Left forelimb (tissue), 1 donor: Measurements from ENCODE around the gene HERPUD2.
A peak's percentile ranks its signal among the peaks of the same experiment; 100 is the strongest.

Experiments
- DNase-seq: peaks from one replicate; pipeline ENCODE4 v3.0.0-alpha.2; 2018; ENCODE audit warnings: low spot score

Gene HERPUD2

GRCh38 chr7:35694784-35695472 is at the start of gene HERPUD2:
Gene HERPUD2 (minus strand): TSS chr7:35695135. CDS start chr7:35694330, 805 bp downstream.
- peak; percentile 97 for DNase-seq

GRCh38 chr7:35738889-35739288 is 44.0 kb upstream of the HERPUD2 start:
- no peak for DNase-seq

- DNase-seq = no peak
These were observed 41.8 kb upstream of the HERPUD2 start for GRCh38 chr7:35736725-35737124.

DNA sequence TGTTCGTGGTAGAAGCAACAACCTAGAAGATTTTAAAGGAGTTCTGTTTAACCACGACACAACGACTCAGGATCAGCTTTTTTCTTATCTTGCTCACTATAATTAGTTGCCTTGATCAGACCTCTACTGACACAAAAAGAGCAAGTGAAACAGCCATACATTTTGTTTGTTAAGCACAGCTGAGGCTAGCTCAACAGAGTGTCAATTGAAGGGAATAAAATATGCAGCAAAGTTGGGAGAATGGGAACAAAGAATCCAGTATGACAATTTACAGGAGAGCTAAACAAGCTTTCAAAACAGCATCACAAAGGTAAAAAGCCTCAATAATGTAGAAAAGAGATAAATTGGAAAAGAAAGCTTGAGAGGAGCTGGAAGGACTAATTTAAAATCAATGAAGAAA is 40.5 kb upstream of the HERPUD2 start:
- no peak for DNase-seq

DNA sequence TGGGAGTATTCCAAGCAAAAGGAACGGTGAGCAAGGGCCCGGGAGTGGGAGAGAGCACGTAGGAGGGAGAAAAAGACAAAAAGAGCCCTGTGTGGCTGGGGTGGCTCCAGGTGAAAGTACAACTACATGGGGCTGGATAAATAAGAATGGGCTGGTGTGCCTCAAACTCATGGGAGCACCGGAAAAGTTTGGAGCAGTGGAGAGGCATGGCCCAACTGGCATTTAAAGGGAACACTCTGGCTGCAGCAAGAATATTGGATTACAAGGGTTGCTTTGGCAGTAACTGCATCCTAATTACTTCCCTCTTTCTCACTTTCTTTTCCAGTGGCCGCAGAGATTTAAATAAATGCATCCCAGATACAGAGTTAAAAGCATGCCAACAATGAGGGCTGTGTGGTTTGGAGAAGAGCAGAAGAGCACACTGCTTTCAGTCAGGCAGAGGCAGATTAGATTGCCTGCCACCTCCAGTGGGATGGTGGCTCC is 39.1 kb upstream of the HERPUD2 start:
- no peak for DNase-seq

GRCh38 chr7:35731349-35731748 is 36.4 kb upstream of the HERPUD2 start:
- no peak for DNase-seq

DNA sequence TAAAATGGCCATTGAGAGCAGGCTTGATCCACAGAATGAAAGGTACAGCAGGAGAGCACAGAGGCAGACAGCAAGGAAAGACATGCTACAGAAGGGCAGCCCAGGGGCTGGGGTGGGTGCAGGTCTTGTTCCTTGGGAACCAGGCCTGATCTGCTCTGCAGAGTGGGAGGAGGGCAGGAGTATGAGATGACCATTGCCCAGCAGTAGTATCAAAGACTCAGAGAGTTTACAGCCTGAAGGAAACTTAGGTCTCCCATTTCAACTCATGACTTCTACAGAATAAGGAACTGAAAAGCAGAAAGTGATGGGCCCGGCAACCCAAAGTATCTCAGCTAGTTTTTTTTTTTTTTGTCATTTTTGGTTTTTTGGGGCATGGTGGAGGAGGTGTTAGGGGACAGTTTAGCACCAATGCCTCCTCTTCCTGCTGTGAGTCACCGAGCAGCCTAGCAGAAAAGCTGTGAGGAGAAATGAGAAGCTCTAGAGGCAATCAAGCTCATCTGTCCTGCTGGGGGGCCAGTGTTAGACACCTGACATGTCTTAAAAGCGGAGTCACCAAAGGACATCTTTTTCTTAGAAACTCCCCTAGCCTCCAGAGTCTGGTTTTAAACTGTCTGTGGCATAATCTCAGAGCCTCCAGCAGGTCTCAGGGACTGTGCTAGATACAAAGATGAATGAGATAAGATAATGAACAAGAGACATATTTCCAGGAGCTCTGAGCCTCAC is 34.3 kb upstream of the HERPUD2 start:
- DNase-seq = no peak

GRCh38 chr7:35728412-35729060 is 33.6 kb upstream of the HERPUD2 start:
- DNase-seq = no peak

GRCh38 chr7:35727571-35727970 is 32.6 kb upstream of the HERPUD2 start:
- no peak for DNase-seq

DNA sequence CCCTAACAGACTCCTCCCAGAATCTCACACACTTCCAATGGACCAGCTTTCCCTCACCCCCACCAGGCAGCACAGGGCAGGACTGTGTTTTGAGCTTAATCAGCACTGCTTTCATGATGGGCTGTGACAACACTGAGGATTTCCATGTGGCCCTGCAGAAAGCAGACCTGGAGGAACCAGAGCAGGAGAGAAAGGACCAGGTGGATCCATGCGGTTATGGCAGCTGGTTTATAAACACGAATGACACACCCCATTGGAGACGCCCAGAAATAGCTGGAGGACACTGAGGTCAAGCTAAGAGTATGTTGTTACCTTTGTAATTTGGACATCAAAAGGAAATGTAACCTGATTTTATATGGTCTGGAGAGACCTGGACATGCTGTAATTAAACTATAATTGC is 31.7 kb upstream of the HERPUD2 start:
- no peak for DNase-seq

- DNase-seq = no peak
These were observed 30.3 kb upstream of the HERPUD2 start for GRCh38 chr7:35725280-35725680.

DNA sequence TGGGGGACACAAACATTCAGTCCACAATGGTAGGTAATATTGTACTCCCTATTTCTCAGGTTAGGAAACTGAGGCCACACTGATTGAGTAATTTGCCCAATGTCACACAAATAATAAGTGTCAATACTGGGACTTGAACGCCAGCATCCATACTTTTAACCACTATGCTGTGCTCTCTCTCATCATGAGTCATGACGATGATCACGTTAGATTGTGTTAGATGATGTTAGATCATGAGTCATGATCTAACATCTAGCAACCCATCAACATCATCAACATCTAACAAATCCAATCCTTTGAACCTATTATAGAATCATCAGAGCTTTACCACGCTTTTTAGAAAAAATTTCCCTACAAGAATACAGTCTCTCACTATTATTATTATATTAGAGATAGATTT is 28.1 kb upstream of the HERPUD2 start:
- DNase-seq = no peak

- DNase-seq = no peak
These were observed 27.3 kb upstream of the HERPUD2 start for GRCh38 chr7:35722054-35722849.

GRCh38 chr7:35721288-35721687 is 26.4 kb upstream of the HERPUD2 start:
- no peak for DNase-seq

DNA sequence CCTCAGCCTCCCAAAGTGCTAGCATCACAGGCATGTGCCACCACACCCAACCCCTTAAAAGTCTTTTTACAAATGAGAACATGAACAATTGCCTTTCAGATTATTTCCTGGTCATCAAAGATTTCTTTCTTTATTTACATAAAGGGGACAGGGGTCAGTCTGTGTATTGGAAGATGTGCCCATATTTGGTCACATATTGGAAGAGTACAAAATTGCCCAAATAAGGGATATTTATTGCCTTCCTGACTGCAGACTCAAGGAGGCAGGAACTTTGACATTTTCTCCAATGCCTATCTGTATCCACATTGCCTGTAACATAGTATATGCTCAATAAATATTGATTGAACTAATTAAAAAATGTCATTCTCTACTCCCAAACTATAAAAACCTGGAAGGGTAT is 25.9 kb upstream of the HERPUD2 start:
- no peak for DNase-seq

DNA sequence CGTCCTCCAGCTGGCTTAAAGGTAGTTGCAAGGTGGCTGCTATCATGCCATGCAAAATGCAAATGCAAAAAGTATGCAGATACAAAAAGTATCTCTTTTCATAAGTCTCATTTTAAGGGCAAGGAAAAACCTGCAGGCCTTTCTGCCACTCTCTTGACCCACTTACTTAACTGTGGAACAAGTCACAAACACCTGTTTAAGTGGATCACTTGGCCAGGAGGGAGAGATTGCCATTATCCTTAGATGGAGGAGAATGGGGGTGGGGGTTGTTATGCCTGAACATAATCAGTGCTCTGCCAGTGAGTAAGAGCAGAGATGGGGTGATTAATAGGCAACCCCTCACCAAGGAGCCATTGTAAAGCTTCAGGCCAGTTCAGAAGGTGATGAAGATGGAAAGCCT is 25.1 kb upstream of the HERPUD2 start:
- no peak for DNase-seq

DNA sequence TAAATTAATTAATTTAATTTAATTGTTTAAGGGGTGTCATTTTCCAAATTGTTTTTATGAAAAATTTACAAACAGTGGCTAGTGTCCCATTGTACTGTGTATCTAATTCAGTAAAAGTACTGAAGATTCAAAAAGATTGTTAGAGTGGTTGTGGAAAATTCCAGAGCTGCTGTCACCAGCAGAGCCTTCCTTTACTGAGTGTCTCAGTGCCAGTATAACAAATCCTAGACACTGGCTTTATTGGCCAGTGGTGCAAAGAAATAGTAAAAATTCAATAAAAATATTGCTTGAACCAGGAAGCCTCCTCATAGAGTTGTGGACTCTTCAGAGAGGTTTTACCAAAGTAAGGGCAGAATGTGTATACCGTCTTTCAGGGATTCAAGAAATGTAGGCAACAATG is 23.1 kb upstream of the HERPUD2 start:
- no peak for DNase-seq

DNA sequence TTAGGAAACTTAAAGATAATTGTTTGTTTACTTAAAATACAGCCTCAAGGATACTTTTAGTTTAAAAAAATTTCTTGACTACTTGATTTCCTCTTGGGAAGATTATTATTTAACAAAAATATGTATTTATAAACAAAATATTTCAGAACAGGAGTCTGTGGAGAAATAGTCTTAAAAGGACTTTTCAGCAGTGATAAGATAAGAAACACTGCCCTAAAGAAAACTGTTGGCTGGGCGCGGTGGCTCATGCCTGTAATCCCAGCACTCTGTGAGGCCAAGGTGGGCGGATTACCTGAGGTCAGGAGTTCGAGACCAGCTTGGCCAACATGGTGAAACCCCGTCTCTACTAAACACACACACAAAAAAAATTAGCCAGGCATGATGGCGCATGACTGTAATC is 22.6 kb upstream of the HERPUD2 start:
- no peak for DNase-seq

DNA sequence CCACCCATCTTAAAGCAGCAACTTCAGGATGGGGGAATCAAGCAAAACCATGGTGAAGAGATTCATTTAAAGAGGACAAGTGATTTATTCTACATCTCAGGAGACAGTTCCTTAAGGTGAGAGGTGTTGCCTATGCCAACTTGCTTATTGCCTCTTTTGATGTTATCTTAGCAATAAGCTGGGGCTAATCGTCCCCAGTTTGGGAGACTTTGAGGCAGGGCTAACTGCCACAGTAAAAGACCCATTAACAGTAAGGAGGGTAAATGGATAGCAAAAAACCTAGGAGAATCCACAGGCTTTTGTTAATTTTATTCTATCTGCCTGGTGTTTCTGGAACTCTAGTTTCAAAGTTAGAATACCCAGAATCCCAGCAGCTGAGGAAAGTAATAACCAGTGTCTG is 22.1 kb upstream of the HERPUD2 start:
- no peak for DNase-seq

GRCh38 chr7:35716038-35716803 is 21.3 kb upstream of the HERPUD2 start:
- no peak for DNase-seq

- DNase-seq = no peak
These were observed 19.9 kb upstream of the HERPUD2 start for GRCh38 chr7:35714862-35715261.

GRCh38 chr7:35714407-35714806 is 19.5 kb upstream of the HERPUD2 start:
- no peak for DNase-seq
